ELR (cell line): ENCODE data around the gene DNM2.
"Not testable (repeated sequence)": the region's sequence is repeated elsewhere in the genome, so short reads cannot be mapped to it uniquely, and the experiment has no call there.

Source experiments
- DNase-seq: peaks from one replicate; pipeline ENCODE4 v3.0.0-alpha.2; 2015; ENCODE audit warnings: low read depth

Gene DNM2

DNA sequence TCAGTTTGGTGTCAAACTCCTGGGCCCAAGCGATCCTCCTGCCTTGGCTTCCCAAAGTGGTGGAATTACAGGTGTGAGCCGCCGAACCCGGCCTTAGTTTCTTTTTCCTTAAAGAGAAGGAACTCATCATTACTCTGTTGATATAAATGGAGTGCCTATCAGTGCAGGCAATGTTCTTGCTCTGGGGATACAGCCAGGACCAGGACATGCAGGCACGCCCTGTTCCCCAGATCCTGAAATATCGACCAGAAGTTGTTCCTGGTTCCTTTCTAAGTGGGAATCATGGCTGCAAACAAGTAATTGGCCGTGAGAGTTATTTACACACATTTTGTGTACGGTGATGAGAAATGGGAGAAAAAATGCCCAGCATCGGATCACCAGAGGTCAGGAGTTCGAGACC is 8.4 kb downstream of the DNM2 start:
- no peak for DNase-seq

DNA sequence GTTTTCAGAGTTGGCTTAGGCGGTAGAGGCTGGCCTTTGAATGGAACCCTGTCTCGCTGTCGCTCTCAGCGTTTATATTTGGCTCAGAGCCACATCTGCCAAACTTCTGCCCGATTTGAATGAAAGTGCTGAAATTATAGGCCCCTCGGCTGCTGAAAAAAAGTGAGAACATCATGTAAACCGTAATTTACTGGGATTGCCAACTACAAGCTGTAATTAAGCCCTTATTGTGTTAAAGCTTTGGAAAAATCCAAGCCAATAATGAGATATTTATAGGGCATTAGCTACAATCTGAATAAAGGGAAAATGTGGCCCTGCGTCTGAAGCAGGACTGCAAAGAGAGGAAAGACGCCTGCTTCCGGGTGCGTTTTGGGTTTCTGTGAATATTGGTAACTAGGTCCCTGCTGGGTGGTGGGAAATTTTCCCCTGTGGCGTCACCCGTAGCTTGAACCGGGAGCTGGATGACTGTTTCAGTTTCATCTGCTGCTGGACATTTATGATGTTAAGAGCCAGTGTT is 9.9 kb downstream of the DNM2 start:
- no peak for DNase-seq

DNA sequence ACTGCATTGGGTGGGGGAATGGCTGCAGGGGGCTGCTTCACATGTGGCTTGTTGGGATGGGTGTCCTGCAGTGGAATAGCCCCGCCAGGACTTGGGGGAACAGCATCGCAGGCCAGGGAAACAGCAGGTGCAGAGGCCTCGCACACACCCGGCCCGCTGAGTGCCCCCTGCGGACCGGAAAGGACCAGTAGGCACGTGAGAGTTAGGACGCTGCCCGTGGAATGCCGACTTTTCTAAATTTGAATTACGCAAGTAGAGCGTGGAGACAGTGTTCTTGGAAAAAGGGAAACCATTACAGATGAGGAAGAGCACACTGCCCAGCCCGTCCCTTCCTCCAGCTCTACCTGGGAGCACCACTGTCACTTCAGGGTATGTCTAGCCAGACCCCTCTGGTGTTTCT is 11.5 kb downstream of the DNM2 start:
- no peak for DNase-seq

DNA sequence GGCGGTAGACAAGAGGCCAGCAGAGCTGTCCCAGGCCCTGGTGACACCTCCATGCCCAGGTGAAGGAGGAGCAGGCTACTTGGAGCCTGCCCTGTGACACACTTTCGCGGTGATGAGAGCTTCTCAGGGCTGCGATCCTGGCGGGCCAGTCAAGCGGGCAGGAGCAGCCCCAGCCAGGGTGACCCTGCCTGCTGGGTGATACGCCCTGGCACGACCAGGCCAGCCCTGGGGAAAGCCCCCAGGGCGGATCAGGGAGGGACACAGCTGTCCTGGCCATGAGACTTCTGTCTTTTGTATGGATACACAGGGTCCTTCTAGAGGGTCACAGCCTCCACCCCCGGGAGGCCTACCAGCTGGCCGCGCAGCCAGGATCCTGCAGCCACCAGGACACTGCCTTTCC is 13.1 kb downstream of the DNM2 start:
- DNase-seq: no peak

DNA sequence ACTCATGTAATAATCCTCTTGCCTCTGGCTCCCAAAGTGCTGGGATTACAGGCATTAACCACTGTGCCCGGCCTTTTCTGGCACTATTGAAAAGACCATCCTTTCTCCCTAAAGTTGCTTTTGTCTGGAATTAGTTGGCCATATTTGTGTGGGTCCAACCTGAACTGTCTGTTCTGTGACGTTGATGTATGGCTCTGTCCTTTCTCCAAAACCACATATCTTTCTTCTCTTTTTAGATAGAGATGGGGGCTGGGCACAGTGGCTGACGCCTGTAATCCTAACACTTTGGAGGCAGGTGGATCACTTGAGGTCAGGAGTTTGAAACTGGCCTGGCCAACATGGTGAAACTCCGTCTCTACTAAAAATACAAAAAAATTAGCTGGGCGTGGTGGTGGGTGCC is 17.9 kb downstream of the DNM2 start:
- DNase-seq: no peak

DNA sequence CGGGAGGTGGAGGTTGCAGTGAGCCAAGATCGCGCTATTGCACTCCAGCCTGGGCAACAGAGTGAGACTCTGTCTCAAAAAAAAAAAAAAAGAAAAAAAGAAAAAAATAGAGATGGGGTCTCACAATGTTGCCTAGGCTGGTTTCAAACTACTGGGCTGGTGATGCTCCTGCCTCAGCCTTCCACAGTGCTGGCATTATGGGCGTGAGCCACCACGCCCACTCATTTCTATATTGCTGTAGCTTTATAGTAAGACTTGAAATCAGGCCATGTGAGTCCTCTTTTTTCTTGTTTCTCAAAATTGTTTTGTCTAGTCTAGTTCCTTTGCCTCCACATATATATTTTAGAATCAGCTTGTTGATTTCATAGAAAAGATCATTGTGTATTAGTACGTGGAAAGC is 18.3 kb downstream of the DNM2 start:
- DNase-seq: no peak

DNA sequence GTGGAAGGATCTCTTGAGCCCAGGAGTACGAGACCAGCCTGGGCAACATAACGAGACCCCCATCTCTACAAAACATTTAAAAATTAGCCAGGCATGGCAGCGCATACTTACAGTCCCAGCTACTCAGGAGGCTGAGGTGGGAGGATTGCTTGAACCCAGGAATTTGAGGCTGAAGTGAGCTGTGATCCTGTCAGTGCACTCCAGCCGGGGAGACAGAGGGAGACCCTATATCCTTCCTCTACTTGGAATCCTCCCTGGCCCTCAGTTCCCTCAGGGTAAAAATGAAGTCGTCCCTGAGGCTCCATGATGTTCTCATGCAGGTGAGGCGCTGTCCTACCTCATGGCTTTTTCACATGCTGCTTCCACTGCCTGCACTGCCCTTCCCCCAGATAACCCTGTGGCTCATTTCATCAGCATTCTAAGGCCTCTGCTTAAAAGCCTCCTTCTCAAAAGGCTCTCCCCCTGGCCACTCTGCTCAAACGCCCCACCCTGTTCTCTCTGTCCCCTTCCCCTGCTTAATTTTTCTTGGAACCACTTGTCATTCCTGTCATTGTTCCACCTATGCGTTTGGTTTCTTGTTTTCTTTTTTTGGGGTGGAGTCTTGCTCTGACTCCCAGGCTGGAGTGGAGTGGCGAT is 19.2 kb downstream of the DNM2 start:
- DNase-seq: no peak

DNA sequence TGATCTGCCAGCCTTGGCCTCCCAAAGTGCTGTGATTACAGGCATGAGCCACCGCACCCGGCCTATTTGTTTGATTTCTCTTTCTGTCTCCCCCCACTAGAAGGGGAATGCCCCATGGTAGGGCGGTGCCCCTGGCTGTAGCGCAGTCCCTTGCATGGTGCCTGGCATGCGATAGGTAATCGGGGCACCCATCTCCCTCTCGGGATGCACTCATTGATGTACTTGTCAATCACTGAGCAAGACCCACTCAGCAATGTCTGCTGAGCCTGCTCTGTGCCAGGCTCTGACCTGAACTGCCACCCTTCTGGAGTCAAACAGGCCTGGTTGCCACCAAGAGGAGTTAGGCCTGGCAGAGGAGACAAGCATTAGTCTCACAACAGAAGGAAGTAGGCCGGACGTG is 19.8 kb downstream of the DNM2 start:
- DNase-seq: no peak

DNA sequence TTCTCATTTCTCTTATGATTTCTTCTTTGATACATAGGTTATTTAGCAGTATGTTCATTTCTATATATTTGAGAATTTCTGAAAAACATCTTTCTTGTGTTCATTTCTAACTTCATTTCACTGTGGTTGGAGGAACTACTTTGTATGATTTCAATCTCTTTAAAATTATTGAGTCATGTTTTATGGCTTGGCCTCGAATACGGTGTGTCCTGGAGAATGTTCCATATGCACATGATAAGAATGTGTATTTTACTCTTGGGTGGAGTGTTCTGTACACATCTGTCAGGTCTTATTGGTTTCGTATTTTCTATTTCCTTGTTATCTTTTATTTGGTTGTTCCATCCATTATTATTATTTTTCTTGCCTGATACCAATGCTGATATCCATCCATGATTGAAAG is 22.9 kb downstream of the DNM2 start:
- no peak for DNase-seq

DNA sequence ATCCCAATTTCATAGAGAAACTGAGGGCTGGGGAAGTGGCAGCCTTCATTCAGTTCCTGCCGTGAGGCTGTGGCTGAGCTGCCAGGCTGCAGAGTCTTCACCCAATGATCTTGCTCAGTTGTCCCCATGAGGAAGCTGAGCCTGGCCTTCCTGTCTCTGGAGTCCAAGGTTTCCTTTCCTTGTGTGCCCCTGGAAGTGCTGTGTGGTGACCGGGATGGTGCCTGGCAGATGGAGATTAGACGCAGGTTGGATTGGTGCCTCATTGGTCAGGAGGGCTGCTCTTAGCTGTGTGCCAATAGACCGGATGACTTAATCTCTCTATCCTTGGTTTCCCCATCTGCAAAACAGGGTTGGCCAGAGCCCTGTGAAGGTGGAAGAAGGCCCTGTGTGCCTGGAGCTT is 24.6 kb downstream of the DNM2 start:
- no peak for DNase-seq

DNA sequence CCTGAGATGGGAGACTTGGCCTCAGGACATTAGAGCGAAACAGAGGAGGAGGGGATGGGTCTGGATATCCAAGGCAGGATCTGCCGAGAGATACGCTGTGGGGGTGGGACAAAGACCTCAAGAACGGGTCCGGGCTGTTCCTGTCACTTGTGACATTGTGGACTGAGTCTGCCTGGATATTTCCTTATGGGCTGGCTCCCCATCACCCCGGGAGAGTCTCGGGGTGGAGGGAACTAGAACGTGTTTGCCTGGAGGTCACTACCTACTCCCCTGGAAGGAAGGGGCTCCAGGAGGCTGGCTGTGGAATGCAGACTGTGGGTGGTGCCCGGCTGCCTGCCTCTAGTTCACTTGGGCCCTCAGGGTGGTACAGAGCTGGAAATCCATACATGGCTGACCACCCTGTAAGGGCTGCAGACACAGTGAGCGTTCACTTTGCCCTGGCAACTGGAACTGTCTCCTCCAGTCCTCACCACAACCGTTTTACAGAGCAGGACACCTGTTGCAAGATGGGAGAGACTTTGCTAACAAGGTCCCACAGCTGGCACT is 26.4 kb downstream of the DNM2 start:
- no peak for DNase-seq

DNA sequence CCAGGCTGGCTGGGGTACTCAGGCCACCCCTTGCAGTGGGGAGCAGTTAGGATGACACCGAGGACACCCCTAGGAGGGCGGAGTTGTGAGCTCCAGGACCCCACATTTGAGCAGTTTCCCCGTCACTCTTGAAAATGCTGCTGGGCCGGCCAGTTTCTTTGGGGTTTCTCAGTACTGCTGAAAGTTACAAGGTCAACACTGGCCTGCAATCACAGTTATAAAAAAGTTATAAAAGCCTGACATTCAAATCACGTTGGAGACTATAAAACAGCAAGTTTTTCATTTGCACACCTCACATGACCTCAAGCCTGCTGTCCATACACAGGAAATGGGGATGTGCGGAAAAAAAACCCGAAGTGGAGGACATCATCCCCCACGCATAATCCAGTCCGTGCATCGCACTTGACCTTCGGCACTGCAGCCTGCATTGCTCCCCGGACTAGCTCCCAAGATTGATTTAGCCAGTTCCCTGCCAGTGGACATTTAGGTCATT is 27.0 kb downstream of the DNM2 start:
- DNase-seq: no peak

DNA sequence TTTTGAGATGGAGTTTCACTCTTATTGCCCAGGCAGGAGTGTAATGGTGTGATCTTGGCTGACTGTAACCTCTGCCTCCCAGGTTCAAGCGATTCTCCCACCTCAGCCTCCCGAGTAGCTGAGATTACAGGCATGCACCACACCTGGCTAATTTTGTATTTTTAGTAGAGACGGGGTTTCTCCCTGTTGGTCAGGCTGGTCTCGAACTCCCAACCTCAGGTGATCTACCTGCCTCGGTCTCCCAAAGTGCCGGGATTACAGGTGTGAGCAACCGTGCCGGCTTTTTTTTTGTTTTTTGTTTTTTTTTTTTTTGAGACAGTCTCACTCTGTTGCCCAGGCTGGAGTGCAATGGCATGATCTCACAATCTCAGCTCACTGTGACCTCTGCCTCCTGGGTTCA is 28.6 kb downstream of the DNM2 start:
- not testable (repeated sequence) for DNase-seq

DNA sequence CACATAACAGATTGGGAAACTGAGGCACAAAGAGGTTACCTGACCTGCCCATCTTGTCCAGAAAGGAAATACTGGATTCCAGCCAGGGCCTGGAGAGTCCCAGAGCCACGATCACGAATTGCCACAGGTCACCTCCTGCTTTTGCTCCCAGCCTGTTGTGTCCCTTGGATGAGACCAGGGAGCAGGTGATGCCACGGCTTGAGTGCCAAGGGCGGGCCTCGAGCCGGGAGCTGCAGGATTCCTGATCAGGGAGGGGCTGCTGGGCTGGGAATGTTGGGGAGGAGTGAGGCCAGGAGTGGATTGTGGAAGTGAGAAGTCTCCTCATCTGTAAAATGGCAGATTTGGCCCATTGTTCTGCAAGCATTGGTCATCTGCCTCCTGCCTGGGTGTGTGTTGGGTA is 29.4 kb downstream of the DNM2 start:
- no peak for DNase-seq

DNA sequence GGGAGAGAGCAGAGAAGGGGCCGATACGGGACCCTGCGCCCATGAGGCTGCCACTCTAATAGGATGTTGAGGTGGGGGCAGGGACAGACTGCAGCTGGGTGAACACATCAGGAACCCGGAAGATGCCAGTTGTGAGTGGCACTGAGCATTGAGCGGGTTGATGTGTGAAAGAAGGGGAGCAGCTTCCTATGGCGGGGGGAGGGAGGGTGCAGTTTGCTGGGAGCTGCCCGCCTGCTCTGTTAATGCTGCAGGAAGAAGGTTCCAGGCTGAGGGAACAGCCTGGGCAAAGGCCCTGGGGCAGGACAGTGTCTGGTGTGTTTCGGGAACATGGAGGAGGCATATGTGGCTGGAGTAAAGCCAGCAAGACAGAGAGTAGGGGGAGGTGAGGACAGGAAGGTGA is 29.8 kb downstream of the DNM2 start:
- no peak for DNase-seq

DNA sequence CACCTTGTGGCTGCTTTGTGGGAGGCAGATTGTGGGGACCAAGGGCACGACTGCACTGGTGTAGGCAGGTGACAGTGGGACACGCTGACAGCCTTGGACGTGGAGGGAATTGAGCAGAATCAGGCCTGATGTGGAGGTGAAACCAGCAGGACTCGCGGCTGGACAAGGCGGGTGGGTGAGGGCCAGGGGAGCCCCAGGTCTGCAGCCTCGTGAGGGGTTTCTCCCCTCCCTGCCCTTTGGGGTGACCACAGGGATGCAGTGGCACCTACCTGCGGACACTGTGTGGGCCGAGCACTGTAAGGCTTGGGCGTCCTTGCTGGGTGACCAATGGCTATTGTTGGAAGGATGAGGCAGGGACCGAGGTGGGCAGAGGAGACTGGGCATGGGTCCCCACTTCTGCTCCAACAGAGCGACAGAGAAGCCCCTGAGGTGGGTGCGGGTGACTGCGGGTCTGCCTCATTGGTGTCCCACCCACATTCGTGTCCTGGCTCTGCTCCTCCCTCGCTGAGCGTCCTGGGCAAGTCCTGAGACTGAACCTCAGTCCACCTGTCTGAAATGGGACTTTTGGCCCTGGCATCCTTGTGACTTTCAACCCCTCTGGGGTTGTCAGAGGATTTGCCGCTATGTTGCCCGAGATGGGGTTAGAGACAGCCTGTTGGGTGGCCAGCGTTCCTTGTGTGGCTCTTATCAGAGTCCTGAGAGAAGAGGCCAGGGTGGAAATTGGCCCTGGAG is 30.5 kb downstream of the DNM2 start:
- no peak for DNase-seq

DNA sequence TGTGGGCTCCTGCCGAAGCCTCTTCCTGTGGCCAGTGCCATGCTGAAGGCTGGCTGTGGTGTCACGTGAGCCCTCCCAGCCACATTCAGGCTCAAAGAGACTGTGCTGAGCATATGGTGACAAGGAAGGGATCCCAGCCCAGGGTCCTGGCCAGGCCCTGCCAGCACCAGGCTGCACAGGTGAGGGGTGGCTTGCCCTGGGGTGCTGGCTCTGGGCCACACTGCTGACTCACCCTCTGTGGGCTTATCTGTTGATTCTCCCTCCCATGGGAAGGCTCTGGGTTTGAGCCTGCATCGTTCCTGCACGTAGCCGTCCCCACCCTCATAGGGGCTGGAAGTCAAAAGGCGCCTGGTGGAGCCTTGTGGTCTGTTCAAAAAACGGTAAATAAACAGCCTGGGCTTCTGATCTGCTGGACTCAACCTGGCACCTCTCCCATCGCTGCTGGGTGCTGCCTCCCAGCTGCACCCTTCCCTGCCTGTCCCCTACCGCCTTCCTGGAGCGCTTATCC is 31.1 kb downstream of the DNM2 start:
- peak; percentile 39 for DNase-seq

DNA sequence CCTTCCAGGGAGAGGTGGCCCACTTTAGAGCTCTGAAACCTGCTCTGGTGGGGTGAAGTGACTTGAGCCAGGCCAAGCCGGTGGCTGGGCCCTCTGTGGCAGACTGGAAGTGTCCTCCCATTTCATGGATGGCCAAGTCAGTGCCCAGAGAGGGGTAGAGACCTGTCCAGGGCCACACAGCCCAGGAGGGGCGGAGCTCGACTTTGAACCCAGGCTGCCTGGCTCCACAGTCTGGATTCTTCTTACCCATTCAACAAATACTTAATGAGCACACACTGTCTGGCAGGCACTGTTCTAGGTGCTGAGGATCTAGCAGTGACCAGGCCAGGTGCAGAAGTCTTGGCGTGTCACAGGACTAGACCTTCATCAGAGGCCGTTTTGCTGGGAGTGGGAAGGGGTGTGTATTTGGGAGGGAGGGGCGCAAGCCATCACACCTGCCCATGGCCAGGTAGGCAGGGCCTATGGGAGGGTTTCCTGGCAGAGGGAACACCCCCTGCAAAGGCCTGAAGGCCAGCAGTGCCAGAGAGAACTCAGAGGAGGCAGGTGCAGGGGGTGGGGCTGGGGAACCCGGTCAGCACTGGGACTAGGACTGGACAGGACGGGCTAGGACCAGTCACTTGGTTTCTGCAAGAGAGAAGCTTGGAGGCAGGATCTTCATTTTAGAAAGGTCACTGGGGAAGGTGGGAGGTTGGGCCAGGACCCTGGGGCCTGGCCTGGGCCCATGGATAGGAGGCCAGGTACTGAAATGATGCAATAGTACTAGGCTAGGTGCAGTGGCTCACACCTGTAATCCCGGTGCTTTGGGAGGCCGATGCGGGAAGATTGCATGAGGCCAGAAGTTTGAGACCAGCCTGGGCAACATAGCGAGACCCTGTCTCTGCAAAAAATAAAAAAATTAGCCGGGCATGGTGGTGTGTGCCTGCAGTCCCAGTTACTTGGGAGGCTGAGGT is 31.8 kb downstream of the DNM2 start:
- DNase-seq: no peak

DNA sequence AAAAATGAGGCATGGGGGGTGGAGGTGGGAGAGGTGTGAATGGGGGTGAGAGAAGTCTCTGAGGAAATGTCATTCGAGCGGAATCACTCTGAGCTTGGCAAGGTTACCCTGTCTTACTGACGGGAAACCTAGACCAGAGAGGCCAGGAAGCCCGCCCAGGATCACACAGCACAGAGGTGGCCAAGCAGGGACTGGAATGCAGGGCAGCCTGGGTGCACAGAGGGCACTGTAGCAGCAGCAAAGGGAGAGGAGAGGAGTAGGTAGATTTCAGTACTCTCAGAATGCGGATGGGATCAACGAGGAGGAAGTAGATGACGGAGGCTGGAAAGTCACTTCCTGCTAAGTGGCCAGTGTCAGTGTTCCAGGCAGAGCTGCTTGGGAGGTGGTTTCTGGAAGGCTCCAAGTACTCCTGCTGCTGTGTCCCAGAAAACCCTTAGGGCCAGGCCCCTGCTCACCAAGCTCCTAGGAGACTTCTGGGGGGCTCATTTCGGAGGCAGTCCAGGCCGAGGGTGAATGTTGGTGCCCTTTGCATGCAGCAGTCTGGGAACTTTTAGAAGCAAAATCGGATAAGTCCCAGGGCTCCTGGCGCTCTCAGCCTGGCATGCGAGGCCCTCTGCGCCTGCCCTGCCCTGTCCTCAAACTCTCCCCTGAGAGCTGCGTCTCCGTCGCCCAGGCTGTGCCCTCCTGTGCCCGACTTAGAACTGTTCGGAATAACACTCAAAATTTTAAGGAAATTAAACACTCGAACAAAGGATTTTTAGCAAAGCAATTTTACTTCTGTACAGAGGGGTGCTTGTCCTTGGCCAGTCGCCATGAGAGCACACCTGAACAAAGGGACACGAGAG is 33.5 kb downstream of the DNM2 start:
- DNase-seq: no peak

DNA sequence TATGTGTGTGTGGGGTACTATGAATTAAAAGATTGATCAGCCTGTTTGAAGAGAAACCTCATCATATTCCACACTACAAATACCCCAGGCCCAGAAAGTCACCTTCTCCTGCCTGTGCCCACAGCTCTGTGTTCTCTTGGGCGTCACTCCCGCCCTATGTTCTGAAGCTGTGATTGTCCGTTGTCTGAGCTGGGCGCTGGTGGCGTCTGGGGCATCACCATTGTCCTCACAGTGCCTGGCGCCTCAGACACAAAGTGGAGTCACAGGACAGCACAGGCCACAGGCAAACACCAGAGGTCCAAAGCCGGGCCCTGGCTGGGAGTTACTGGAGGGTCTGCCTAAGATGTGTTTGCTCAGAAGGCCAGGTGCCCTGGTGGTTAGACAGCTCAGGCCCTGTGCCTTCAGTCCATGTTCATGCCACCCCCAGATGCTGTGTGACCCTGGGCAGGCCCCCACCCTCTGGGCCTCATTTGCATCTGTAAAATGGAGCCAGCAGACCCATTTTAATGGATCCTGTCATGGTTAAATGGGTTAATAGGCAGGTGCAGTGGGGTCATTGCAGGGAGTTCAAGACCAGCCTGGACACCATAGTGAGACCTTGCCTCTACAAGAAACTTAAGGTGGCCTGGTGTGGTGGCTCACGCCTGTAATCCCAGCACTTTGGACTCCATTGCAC is 34.5 kb downstream of the DNM2 start:
- DNase-seq: no peak
